Astrocyte of the hippocampus (primary cell): ENCODE data around the gene SASS6.
A peak's percentile ranks its signal among the peaks of the same experiment; 100 is the strongest.

Source experiments
- DNase-seq: peaks from one replicate; pipeline ENCODE4 v3.0.0; 2011; ENCODE audit warnings: low read depth, low spot score

SASS6 gene

DNA sequence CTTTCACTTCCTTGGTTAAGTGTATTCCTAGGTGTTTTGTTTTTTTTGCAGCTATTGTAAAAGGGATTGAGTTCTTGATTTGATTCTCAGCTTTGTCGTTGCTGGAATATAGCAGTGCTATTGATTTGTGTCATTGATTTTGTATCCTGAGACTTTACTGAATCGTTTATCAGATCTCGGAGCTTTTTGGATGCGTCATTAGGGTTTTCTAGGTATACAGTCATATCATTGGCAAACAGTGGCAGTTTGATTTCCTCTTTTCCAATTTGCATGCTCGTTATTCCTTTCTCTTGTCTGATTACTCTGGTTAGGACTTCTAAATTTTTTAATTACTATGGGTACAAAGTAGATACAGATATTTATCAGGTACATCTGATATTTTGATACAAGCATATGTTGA is 87.5 kb downstream of the SASS6 start:
- DNase-seq: no peak

GRCh38 chr1:100039591-100039990 is 93.1 kb downstream of the SASS6 start:
- DNase-seq: peak; percentile 7

GRCh38 chr1:100038660-100039287 is 94.0 kb downstream of the SASS6 start:
- DNase-seq: peak; percentile 83

GRCh38 chr1:100037927-100038659 is 94.6 kb downstream of the SASS6 start:
- DNase-seq: peak; percentile 96

DNA sequence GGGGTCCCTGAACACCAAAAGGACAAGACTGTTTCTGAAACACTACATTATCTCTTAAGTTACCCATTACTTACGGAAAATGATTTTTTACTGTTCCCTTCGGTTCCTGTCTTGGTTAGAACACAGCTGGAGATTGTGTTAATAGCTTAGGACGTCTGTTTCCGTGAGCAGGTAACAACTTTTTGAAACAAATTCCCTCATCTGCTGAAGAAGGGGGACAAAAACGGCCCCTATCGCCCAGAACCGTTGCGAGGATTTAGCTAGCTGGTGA is 95.1 kb downstream of the SASS6 start:
- no peak for DNase-seq

GRCh38 chr1:100036718-100037655 is 95.7 kb downstream of the SASS6 start:
- DNase-seq: peak; percentile 23

DNA sequence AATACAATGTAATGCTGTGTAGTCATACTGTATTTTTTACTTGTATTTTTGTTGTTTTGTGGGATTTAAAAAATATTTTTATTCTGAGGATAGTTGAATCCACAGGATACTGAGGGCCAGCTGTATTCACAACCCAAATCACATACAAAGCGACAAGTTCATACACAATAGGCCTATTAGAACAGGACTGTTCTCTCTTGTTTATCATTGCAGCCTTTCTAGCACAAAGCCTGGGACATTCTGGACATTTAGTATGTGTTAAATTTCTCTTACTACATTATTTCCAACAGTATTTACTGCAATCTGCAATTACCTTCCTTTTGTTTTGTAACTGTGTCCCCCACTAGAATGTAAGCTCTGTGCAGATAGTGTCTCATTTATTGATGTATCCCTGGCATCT is 97.5 kb downstream of the SASS6 start:
- no peak for DNase-seq

- peak; percentile 42 for DNase-seq
Observed at GRCh38 chr1:100034470-100034869, 98.3 kb downstream of the SASS6 start.
